ENCODE data around the gene PLK3. TPM values are rescaled to one million over a fixed set of nuclear protein-coding genes. Genes with fewer than 3 reads are reported as not detected.

Gene PLK3
- total RNA-seq, 6 experiments from 2014 or later, result 37.1 to 44.6 (median 39.2) TPM

DNA sequence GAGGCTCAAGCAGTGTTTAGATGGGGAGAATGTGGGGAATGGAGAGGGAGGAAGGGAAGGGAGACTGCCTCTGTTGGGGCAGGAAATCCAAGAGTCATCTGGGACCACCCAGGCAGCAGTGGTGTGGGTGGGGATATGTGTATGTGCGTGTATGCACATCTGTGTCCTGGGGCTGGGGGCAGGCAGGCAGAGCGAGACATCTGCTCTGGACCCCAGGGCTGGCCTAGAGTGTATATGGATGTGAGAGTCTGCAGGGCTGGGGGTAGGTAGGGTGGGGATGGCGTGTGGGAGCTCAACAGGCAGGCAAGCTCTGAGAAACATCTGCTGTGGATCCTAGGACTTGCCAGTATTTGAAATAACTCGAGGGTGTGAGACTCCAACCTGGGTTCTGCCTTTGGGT lies 39.4 kb downstream of the PLK3 start:
- DNase-seq, result no peak
- Mint-ChIP-seq H3K9me3 (no peaks in the 10 kb centered on the region), H3K4me3 (no peak overlapping the region), H3K27me3 (ENCODE audit: insufficient read depth) (peaks cover 2% of the 10 kb centered on the region), H3K36me3 (ENCODE audit: low read depth) (no peaks in the 10 kb centered on the region; the same call in 1 of the 2 replicates), H3K27ac (no peak overlapping the region), H3K4me1 (ENCODE audit: low read depth) (peaks cover 10% of the 10 kb centered on the region; the same call in 1 of the 2 replicates)
- TF ChIP-seq, protein P1, sequence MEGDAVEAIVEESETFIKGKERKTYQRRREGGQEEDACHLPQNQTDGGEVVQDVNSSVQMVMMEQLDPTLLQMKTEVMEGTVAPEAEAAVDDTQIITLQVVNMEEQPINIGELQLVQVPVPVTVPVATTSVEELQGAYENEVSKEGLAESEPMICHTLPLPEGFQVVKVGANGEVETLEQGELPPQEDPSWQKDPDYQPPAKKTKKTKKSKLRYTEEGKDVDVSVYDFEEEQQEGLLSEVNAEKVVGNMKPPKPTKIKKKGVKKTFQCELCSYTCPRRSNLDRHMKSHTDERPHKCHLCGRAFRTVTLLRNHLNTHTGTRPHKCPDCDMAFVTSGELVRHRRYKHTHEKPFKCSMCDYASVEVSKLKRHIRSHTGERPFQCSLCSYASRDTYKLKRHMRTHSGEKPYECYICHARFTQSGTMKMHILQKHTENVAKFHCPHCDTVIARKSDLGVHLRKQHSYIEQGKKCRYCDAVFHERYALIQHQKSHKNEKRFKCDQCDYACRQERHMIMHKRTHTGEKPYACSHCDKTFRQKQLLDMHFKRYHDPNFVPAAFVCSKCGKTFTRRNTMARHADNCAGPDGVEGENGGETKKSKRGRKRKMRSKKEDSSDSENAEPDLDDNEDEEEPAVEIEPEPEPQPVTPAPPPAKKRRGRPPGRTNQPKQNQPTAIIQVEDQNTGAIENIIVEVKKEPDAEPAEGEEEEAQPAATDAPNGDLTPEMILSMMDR (IDR thresholded peaks at IDR 0.05), result no peak

DNA sequence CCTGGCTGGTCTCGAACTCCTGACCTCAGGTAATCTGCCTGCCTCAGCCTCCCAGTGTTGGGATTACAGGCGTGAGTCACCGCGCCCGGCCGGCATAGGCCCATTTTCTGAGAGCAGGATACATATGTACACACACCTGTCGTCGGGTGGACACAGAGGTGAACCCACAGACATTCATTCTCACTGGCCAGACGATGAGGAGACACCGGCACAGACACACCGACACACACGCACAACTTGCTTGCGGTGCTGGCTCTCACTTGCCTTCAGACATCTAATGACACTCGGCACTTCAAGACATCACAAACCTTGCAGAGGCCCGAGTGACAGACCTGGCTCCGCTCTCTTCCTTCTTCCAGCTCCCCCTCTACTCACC lies 42.3 kb downstream of the PLK3 start:
- no peak for DNase-seq
- Mint-ChIP-seq H3K4me3 (peak overlapping the region; percentile 81), H3K27ac (no peak overlapping the region), H3K9me3 (no peaks in the 10 kb centered on the region), H3K27me3 (ENCODE audit: insufficient read depth) (peaks cover 2% of the 10 kb centered on the region), H3K4me1 (ENCODE audit: low read depth) (peaks cover 4% of the 10 kb centered on the region; the same call in 1 of the 2 replicates), H3K36me3 (ENCODE audit: low read depth) (no peaks in the 10 kb centered on the region; the same call in 1 of the 2 replicates)
- TF ChIP-seq, protein P1 (IDR thresholded peaks at IDR 0.05), result no peak

DNA sequence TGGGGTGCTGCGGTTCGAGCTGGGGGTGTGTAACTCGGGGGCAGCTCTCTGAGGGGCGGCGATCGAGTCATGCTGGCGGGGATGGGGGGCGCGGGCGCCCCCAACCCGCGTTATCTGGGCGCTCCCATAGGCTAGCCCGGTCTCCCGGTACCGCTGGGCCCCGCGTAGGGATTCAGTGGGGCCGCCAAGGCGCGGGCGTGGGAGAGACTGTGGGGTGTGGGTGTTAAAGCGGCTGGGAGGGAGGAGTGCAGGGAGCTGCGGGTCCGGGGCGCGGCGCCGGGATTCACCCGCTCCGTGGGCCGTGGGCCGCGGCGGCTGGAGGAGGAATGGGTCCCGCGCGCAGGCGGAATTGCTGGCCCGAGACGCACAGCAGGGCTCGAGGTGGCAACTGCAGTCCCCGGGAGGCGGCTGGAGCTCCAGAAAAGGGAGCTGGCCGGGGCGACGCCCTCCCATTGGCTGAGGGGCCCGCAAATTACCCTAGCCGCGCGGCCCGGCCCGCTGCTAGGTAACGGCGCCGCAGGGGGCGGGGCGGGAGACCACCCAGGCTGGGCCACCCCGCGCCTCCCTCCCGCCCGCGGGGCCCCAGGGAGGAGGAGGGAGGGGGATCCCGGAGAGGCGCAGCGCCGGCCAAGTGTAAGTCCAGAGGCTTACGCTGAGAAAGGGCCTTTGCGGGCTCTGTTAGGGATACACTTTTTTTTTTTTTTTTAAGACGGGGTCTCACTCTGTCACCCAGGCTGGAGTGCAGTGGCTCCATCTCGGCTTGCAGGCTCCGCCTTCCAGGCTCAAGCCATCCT lies 42.9 kb downstream of the PLK3 start, which contains the start of gene PTCH2:
Gene PTCH2, minus strand, starts transcription at position 392 of the 794 bp plus-strand sequence. Its CDS starts 321 bp downstream, at position 71.
- H3K4me3 Mint-ChIP-seq, result peak within 1 kb of the TSS; percentile 81
- peaks cover 2% of the 10 kb centered on the region for H3K27me3 Mint-ChIP-seq (ENCODE audit: insufficient read depth)
- H3K36me3 Mint-ChIP-seq (ENCODE audit: low read depth), result no peaks in the 10 kb centered on the region; the same call in 1 of the 2 replicates
- no peaks in the 10 kb centered on the region for H3K9me3 Mint-ChIP-seq
- no peak within 1 kb of the TSS for H3K27ac Mint-ChIP-seq
- peaks cover 4% of the 10 kb centered on the region; the same call in 1 of the 2 replicates for H3K4me1 Mint-ChIP-seq (ENCODE audit: low read depth)
- TF ChIP-seq, protein P1 (IDR thresholded peaks at IDR 0.05), result no peak
- no peak for DNase-seq

DNA sequence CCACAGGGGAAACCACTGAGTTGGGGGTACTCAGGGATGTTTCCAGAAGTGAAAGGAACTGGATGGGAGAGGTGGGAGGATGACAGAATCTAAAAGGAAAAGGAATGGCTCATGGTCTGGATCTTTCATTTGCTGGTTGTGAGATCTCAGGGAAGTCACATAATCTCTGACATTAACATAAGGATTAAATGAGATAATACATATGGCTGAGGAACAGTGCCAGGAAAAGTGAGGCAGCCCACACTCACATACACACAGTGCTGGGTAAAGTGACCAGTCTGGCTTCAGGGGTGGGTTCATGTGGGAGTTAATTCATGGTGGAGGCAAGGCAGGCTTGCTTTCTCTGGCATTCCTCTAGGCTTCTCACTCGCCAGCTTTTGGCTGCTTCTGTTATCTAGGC lies 46.8 kb downstream of the PLK3 start:
- TF ChIP-seq, protein P1 (IDR thresholded peaks at IDR 0.05), result no peak
- H3K4me1 Mint-ChIP-seq (ENCODE audit: low read depth), result peaks cover 11% of the 10 kb centered on the region
- no peak for DNase-seq
- H3K27me3 Mint-ChIP-seq (ENCODE audit: insufficient read depth), result peaks cover 2% of the 10 kb centered on the region; the same call in 1 of the 2 replicates
- H3K9me3 Mint-ChIP-seq, result no peaks in the 10 kb centered on the region
- no peak overlapping the region for H3K27ac Mint-ChIP-seq
- H3K4me3 Mint-ChIP-seq, result no peak overlapping the region
- H3K36me3 Mint-ChIP-seq (ENCODE audit: low read depth), result peaks cover 8% of the 10 kb centered on the region

DNA sequence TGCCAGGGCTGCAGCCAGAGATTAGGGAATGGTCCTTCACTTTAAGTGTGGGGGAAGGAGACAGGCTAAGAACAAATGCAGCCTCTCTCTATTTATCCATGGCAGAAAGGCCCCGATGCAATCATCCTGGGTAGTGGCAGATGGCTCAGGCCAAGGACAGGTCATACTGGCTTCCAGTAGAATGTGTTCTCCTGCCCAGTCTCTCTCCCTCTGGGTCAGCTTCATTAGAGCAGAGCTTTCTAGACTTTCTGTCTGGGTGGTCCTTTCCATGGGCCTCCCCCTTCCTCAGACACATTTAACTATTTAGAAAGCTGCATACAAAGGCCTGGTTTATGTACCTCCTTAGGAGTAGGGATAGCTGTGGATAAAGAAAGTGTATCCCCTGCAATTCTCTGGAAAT lies 47.7 kb downstream of the PLK3 start:
- DNase-seq, result no peak
- peaks cover 11% of the 10 kb centered on the region for H3K36me3 Mint-ChIP-seq (ENCODE audit: low read depth)
- no peak overlapping the region for H3K4me3 Mint-ChIP-seq
- no peak overlapping the region for H3K27ac Mint-ChIP-seq
- H3K9me3 Mint-ChIP-seq, result no peaks in the 10 kb centered on the region
- H3K27me3 Mint-ChIP-seq (ENCODE audit: insufficient read depth), result no peaks in the 10 kb centered on the region
- TF ChIP-seq, protein P1 (IDR thresholded peaks at IDR 0.05), result no peak
- peaks cover 7% of the 10 kb centered on the region for H3K4me1 Mint-ChIP-seq (ENCODE audit: low read depth)

All from HFFc6 (cell line).